DND-41 (cell line): Measurements from ENCODE around the gene RCOR1.

Source experiments
- ATAC-seq: fragments of 200-7000 bp; cut with Tn5 transposase; 3 replicates; pipeline ENCODE4 v1.9.1; 2021; ENCODE audit warnings: low read depth; ENCODE audit not compliant: insufficient read depth
- DNase-seq: peaks from one replicate; pipeline ENCODE4 v3.0.0-alpha.2; 2020
- H2AFZ ChIP-seq: 2 replicates; pipeline ENCODE4 v1.6.0; 2012; ENCODE audit warnings: low read depth, low read length
- H3K27ac ChIP-seq: 2 replicates; pipeline ENCODE4 v1.5.1; 2012; ENCODE audit warnings: low read length, inconsistent platforms
- H3K27me3 ChIP-seq: fragments of 200-600 bp; sonication (generic); 2 replicates; pipeline ENCODE4 v1.6.0; 2012; ENCODE audit warnings: low read length, mild to moderate bottlenecking, inconsistent platforms; ENCODE audit not compliant: insufficient read depth, poor library complexity
- H3K36me3 ChIP-seq: 2 replicates; pipeline ENCODE4 v1.5.1; 2012; ENCODE audit warnings: low read length, inconsistent platforms; ENCODE audit not compliant: insufficient read depth
- H3K4me1 ChIP-seq: 2 replicates; pipeline ENCODE4 v1.5.1; 2012; ENCODE audit warnings: mild to moderate bottlenecking, low read length; ENCODE audit not compliant: insufficient read depth
- H3K4me2 ChIP-seq: 2 replicates; pipeline ENCODE4 v1.6.0; 2012; ENCODE audit warnings: mild to moderate bottlenecking, moderate library complexity, low read length, inconsistent platforms; ENCODE audit not compliant: insufficient read depth
- H3K4me3 ChIP-seq, 2 experiments: fragments of 200-600 bp in 1 of 2; shearing (Covaris generic) in 1 of 2; 2 replicates each; pipeline ENCODE4 v1.5.1; 2012 to 2016; ENCODE audit warnings: inconsistent platforms in 2 of 2, low read length in 2 of 2, mild to moderate bottlenecking in 2 of 2, low read depth in 1 of 2, moderate library complexity in 1 of 2
- H3K79me2 ChIP-seq: 2 replicates; pipeline ENCODE4 v1.6.0; 2012; ENCODE audit warnings: low read length, inconsistent platforms; ENCODE audit not compliant: insufficient read depth
- H3K9ac ChIP-seq: 2 replicates; pipeline ENCODE4 v1.6.0; 2012; ENCODE audit warnings: low read depth, mild to moderate bottlenecking, inconsistent platforms, low read length, moderate library complexity
- H3K9me3 ChIP-seq: 2 replicates; pipeline ENCODE4 v1.5.1; 2012; ENCODE audit warnings: low read length, moderate library complexity, mild to moderate bottlenecking, inconsistent platforms; ENCODE audit not compliant: insufficient read depth, severe bottlenecking
- H4K20me1 ChIP-seq: 2 replicates; pipeline ENCODE4 v1.6.0; 2012; ENCODE audit warnings: low read length; ENCODE audit not compliant: insufficient read depth
- EZH2 ChIP-seq: IDR thresholded peaks from 3 replicates; pipeline ENCODE4 v1.6.1; 2012; ENCODE audit warnings: borderline replicate concordance, low read depth, mild to moderate bottlenecking, moderate library complexity, low read length, inconsistent platforms; ENCODE audit not compliant: severe bottlenecking
- TF ChIP-seq, protein P1 (sequence below): IDR thresholded peaks from 2 replicates; pipeline ENCODE4 v1.5.1; 2012; ENCODE audit warnings: borderline replicate concordance, low read length, moderate library complexity, mild to moderate bottlenecking; ENCODE audit not compliant: poor library complexity, severe bottlenecking; ENCODE audit errors: extremely low read depth

Gene RCOR1

DNA sequence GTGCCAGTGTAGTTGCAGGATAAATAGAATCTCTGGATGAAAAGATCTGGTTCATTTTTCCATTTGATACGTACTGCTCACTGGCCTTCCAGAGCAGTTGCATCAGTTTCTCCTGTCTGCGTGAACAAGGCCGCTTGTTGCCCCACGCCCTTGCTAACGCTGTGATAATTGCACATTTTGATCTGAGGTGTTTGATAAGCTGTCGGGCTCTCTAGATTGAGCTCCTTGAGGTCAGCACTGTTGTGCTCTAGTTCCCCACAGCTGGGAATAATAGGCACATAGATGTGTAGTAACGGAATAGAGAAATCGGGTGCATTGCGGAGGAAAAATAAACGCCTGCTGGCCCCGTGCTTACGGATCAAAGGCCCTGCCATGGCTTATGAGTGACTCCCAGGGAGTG lies 142.0 kb downstream of the RCOR1 start:
- Histone ChIP-seq H3K36me3 (peaks cover 13% of the 10 kb centered on the region), H3K4me1 (no peaks in the 10 kb centered on the region), H4K20me1 (0 out of 2 replicates have a peak, but pooled peaks cover 12% of the 10 kb centered on the region), H3K4me2 (no peak overlapping the region), H3K9ac (no peak overlapping the region), H3K9me3 (no peaks in the 10 kb centered on the region), H3K4me3 (no peak overlapping the region), H2AFZ (no peak overlapping the region), H3K27ac (no peak overlapping the region), H3K79me2 (no peaks in the 10 kb centered on the region), H3K27me3 (no peaks in the 10 kb centered on the region)
- DNase-seq, result no peak
- no peak for ATAC-seq
- no peak for TF ChIP-seq EZH2
- TF ChIP-seq, protein P1, sequence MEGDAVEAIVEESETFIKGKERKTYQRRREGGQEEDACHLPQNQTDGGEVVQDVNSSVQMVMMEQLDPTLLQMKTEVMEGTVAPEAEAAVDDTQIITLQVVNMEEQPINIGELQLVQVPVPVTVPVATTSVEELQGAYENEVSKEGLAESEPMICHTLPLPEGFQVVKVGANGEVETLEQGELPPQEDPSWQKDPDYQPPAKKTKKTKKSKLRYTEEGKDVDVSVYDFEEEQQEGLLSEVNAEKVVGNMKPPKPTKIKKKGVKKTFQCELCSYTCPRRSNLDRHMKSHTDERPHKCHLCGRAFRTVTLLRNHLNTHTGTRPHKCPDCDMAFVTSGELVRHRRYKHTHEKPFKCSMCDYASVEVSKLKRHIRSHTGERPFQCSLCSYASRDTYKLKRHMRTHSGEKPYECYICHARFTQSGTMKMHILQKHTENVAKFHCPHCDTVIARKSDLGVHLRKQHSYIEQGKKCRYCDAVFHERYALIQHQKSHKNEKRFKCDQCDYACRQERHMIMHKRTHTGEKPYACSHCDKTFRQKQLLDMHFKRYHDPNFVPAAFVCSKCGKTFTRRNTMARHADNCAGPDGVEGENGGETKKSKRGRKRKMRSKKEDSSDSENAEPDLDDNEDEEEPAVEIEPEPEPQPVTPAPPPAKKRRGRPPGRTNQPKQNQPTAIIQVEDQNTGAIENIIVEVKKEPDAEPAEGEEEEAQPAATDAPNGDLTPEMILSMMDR, result no peak

GRCh38 chr14:102736956-102737355 lies 144.5 kb downstream of the RCOR1 start:
- H3K4me1 ChIP-seq, result no peaks in the 10 kb centered on the region
- H3K27me3 ChIP-seq, result no peaks in the 10 kb centered on the region
- no peaks in the 10 kb centered on the region; the same call in 1 of the 2 replicates for H3K36me3 ChIP-seq
- TF ChIP-seq, protein P1, result no peak
- TF ChIP-seq EZH2, result no peak
- ATAC-seq (no peak), DNase-seq (no peak)
- H3K9me3 ChIP-seq, result peaks cover 7% of the 10 kb centered on the region
- H3K27ac ChIP-seq, result no peak overlapping the region
- H4K20me1 ChIP-seq, result 0 out of 2 replicates have a peak, but pooled peaks cover 4% of the 10 kb centered on the region
- H3K79me2 ChIP-seq, result no peaks in the 10 kb centered on the region
- no peak overlapping the region for H3K9ac ChIP-seq
- H3K4me3 ChIP-seq, result no peak overlapping the region
- H2AFZ ChIP-seq, result no peak overlapping the region
- no peak overlapping the region for H3K4me2 ChIP-seq

DNA sequence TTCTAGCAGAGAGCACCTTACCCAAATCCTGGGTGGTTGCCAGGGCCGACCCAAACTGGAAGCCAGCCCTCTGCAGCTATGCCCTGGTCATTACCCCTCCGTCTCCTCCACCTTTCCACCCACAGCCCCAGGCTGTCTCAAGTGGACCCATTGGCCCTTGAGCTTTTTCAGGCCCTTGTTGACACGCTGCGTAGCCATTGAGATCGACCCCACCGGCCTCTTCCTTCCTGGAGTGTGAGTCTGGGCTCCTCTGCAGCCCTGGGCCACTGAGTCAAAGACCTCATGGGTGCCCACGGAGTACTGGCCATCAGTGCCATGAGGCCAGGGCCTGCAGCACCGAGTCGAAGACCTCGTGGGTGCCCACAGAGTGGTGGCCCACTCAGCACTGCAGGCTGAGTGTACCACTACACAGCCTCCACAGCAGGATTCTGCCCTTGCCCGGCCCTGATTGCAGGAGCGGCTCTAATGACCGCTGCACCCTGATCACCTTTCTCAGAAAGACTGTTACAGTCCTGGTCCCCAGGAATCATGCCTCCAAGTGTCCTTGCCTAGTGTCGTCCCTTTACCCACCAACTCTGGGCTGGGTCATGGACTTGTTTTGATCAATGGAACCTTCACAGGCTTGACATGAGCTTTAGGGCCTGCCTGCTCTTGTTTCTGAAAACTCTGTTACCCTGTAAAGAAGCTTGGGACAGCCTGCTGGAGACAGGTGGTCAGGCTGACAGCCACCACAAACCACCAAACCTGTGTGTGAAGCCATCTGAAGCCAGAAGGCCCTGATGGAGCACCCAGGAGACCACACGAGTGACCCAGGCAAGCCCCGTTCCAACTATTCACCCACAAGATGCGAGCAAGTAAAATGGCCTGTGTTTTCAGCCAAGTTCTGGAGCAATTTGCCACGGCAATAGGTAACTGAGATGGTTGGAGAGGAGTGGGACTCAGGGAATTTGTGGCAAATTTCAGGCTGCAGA lies 145.2 kb downstream of the RCOR1 start:
- no peak overlapping the region for H3K9ac ChIP-seq
- no peak for ATAC-seq
- no peak overlapping the region for H2AFZ ChIP-seq
- H3K4me2 ChIP-seq, result no peak overlapping the region
- no peak overlapping the region for H3K27ac ChIP-seq
- H4K20me1 ChIP-seq, result no peaks in the 10 kb centered on the region
- H3K9me3 ChIP-seq, result peaks cover 11% of the 10 kb centered on the region
- DNase-seq, result no peak
- H3K27me3 ChIP-seq, result no peaks in the 10 kb centered on the region
- no peaks in the 10 kb centered on the region for H3K4me1 ChIP-seq
- no peaks in the 10 kb centered on the region for H3K36me3 ChIP-seq
- TF ChIP-seq, protein P1, result no peak
- no peak for TF ChIP-seq EZH2
- no peaks in the 10 kb centered on the region for H3K79me2 ChIP-seq
- H3K4me3 ChIP-seq, result no peak overlapping the region
